HG03064 (cell line): ENCODE results near the gene LRRC71.

Experiments
- ATAC-seq: cut with Tn5 transposase; IDR thresholded peaks from one replicate; pipeline ENCODE4 v1.9.1; 2021; ENCODE audit warnings: low read depth; ENCODE audit not compliant: unreplicated experiment

The LRRC71 gene

DNA sequence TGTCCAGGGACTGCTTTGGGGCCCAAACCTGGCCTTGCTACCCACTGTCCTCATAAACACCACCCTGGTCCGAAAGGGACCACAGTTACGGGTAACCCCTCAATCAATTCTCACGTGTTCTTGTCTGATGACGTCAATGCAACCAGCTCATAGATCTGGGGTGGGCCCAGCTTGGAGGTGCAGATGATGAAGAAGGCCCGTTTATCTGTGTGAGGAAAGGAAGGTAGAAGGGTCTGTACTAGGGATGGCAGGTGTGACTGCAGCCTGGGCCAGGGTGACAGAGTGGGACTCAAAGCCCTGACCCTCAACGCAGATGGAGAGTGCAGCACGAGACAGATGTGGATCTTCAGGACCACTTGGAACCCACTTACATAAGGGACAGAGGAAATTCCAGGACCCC lies 22.1 kb downstream of the LRRC71 start:
- ATAC-seq, result no peak

GRCh38 chr1:156943756-156944155 lies 23.3 kb downstream of the LRRC71 start:
- ATAC-seq, result no peak

GRCh38 chr1:156944268-156944667 lies 23.8 kb downstream of the LRRC71 start:
- ATAC-seq, result no peak

DNA sequence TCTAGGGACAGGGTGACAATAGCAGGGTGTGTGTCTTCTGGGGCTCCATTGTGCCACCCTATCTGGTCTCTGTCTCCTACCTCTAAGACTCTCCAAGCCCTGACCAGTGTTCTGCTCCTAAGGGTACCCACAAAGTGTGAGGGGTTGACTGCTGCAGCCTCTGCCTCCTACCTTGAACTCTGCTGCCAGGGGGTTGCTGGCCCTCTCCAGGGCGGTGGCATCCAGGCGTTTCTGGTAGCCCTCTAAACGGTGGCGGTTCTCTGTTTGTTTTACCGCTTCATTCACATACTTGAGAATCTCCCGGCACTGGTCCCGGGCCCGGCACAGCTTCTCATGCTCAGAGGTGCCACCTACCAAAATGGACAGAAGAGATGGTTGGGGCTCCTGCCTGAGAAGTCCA lies 24.4 kb downstream of the LRRC71 start:
- ATAC-seq, result no peak

DNA sequence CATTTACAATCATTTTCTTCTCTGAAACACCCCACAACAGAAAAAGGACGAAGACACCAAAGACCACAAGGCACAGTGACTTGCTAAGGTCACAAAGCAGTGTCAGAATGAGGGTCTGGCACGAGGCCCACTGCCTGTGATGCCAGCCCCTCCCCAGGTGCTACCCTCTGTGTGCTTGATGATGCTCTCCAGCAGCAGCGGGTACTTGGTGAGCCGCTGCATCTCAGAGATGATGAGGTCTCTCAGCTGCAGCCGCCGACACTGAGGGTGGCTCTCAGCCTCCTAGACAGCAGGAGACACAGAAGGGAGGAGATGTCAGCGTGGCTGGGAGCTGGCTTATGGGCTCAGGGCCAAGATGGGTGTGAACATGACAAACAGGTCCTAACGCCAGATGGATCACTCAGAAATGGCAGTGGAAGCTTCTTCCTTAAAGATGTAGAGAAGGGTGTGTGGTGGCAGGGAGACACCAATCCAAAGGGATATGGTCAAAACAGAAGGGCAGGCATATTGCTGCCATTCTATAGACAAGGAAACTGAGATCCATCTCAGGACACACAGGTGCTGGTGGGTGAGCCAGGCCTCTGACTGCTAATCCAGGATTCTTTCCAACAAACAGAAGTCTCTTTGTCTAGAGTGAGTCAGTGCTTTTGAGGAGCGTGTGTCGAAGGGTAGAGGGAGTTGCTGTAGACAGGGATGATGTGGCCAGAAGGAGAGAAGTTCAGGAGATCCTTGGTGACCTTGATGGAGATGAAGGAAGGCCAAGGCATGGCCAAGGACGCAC lies 25.6 kb downstream of the LRRC71 start:
- ATAC-seq, result no peak

- no peak for ATAC-seq
Observed at GRCh38 chr1:156947127-156947526, 26.7 kb downstream of the LRRC71 start.

DNA sequence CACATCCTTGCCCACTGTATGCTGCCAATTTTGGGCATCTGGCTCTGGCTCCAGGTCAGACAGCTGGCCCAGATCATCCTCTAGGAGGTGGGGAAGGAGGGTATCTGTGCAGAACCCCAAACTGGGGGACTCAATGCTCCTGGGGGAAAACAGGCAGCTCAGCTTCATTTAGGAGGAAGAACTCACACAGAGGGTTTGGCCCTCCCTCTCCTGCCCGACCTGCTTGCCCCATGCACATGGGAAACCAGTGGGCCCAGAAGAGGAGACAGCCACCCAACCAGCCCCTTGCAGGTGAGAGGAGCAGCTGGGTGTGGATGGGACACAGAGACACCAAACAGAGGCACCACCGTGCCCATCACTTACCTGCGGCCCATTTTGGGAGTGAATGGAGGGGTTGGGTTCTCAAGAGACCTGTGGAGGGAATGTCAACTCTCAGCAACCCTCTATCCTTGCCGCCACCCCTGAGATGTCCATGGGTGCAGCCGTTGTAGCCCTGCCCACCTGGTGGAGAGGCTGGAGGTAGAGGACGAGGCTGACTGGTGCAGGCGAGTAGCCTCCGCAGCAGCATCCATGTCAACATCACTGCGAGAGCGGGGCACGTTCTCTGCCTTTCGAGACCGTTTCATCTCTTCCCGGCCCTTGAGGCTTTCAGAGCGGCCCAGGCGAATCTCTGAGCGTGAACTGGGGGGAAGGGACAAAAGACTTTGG lies 27.5 kb downstream of the LRRC71 start:
- no peak for ATAC-seq

GRCh38 chr1:156948708-156949107 lies 28.3 kb downstream of the LRRC71 start:
- ATAC-seq, result no peak

DNA sequence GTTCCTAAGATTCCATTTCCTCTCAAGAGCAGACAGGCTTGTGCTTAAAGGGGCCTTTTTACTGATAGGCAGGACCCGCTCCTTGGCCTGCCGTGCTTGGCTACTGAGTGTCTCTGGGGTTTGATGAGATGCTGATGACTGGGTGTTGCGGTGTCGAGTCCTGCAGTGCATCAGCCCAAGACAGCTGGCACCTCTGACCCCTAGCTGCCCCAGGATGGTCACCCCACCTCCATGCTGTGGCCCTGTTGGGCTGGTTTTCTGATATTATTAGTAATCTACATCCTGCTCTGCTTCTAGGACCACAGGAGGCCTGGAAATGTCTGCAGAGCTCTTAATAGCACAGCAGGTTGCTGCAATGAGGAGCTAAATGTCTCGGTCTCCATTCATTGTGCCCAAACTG lies 28.7 kb downstream of the LRRC71 start:
- no peak for ATAC-seq

DNA sequence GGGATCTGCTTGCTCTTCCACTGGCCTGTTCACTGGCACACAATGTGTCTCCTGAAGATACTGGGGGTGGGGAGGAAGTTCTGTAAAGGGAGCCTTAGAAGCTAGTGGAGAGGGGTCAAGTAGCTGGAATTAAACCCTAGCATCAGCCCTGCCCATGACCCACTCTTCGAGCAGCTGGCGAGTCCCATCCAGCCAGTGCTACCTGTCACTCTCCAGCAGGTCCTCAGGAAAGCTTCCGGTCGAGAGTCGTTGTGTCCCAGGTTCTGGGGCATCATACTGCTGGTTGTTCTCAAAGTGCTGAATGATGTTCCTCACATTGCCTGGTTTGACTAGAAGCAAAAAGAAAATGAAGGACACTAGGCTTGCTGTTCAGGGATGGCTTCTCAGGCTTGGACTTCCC lies 30.9 kb downstream of the LRRC71 start:
- no peak for ATAC-seq

- no peak for ATAC-seq
Observed at GRCh38 chr1:156953571-156953970, 33.1 kb downstream of the LRRC71 start.

DNA sequence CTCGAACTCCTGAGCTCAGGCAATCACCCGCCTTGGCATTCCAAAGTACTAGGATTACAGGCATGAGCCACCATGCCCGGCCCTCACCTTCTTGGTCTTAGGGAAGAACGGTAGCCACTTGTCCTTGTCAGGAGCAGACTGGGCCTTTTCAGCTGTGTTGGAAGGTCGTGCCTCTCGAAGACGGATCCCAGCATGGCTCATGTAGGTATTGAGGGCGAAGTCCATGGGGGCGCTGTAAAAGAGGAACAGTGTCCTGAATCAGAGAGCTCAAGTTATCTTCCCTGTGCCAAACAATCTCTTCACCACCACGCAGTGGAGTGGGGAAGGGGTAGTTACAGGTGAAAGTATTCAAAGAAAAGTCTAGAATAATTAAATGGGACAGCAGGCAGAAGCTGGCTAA lies 35.9 kb downstream of the LRRC71 start:
- no peak for ATAC-seq

DNA sequence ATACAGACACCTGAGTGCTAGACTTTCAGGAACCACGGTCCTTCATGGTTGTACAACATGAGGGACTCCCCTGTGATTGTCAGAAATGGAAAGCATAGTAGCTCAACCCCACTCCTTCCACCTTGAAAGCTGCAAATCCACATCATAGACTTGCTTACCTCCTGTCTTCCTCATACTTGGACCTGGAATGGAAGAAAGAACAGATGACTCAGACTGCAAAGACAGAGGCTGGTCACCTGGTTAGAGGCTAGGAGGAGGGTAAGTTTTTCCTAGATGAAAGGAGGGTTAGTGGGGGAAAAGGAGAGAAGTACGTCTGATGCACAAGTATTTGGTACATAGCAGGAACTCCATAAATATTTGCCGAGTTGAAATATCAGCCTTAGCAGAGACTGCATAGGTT lies 37.2 kb downstream of the LRRC71 start:
- no peak for ATAC-seq

GRCh38 chr1:156958247-156958714 lies 37.8 kb downstream of the LRRC71 start:
- ATAC-seq, result no peak

DNA sequence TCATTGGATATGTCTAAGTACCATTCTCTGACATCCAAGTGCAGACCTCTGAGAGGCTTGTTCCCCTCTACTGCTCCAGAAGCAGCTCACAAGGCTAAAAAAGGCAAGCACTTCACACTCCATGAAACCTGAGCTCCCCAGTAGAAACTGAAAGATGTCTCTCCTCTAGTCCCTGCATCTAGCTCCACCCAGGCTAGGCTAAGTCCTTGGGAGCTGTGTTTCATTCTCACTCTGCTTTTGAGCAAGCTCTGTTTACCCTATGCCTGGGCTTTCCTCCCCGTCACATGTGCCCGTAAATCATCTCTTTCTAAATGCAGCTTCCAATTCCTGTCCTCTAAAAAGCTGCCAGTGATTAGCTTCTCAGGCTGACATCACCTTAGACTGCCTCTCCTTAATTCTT lies 39.0 kb downstream of the LRRC71 start:
- ATAC-seq, result no peak

GRCh38 chr1:156959925-156960324 lies 39.5 kb downstream of the LRRC71 start:
- ATAC-seq, result no peak

DNA sequence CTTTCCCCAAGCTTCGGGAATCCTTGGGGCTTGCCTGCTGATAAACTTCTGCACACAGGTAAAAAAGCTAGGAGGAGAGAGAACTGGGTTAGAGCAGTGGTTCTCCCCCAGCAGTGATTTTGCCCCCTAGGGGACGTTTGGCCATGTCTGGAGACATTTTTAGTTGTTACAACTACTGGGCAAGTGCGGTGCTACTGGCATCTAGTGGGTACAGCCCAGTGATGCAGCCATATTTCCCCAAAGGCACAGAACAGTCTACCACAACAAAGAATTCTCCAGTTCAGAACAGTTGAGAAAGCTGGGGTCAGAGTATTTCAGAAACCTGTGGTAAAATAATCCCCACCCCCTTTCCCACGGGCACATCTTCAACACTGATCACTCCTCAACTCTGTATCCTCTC lies 41.3 kb downstream of the LRRC71 start:
- no peak for ATAC-seq

DNA sequence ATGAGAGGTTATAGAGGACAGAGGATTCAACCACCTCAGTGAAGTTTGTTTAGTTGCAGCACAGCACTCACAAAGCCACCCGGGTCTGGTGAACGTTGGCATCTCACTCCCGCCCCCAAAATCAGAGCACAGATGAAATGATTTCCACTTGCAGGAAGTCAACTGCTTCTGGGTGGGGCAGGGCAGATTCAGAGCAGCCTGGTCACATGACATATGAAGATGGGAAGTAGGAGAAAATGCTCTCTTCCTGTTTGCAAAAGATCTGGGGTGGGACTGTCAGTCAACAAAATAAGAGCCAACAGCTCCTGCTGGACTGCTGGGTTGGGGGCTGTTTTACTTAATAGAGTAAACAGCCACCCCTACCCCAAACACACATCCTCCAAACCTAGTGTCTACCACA lies 43.2 kb downstream of the LRRC71 start:
- ATAC-seq, result no peak

DNA sequence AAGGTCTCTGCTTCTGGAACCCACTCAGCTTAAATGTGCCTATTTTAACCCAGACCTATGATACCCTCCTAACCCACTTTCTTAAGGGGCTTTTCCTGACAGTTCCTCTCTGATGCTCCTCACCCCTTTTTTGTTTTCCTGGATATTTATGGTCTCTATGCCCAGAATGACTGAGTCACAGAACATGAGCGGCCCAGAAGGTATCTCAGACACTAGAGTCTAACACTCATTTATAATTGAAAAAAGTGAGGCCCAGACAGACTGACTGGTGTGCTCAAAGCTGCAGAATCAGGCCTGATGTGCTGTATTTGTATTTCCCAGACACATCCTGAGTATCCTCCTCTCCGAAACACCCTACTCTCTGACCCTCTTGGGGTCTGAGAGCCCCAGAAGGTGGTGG lies 44.0 kb downstream of the LRRC71 start:
- ATAC-seq, result no peak

DNA sequence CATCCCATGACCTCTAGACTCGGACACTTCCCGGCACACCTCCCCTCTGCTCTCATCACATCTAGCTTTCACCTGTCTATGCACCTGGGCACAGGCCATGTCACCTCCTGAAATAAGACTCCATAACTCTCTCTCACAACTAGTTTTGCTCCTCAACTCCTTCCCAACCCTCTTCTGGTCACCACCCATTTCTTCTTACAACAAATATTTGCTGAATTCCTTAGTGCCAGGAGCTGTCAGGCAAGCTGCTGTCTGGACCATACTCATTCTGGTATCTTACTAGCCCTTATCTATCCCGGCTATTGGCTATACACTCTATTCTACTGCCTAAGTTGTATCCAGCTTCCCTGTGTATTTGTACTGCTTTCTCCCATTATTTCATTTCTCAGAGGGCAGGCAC lies 49.1 kb downstream of the LRRC71 start:
- no peak for ATAC-seq

DNA sequence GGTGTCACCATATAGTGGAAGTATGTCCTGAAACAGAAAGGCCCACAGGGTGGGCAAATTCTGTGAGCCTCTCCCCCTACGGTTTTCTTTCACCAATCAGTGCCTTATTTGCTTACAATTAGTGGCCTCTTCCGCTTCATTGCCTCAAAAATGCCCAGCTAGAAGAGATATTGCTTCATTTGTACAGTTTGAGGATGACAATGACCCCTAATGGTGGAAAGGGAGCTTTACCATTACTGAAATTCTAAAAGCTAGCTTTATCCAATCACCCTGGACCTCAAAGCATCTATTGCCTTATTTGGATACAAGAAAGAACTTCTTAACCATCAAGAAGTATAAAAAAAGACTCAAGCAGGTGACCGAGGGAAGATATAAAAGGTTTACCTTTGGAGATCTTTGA lies 49.6 kb downstream of the LRRC71 start:
- ATAC-seq, result no peak

- no peak for ATAC-seq
Observed at GRCh38 chr1:156973417-156973816, 53.0 kb downstream of the LRRC71 start.
